Adipocyte (in vitro differentiated cells): ENCODE data around the gene ZFHX3.
A peak's percentile ranks its signal among the peaks of the same experiment; 100 is the strongest.

ENCODE experiments used
- DNase-seq: peaks from one replicate; pipeline ENCODE4 v3.0.0-alpha.2; 2015; ENCODE audit warnings: low read depth
- H3K27me3 ChIP-seq: replicated peaks from 2 replicates; pipeline ENCODE4 v1.7.0; 2013; ENCODE audit warnings: mild to moderate bottlenecking, low read length, moderate library complexity; ENCODE audit not compliant: control insufficient read depth, insufficient read depth
- H3K36me3 ChIP-seq: 2 replicates; pipeline ENCODE4 v1.7.0; 2013; ENCODE audit warnings: low read length, mild to moderate bottlenecking, moderate library complexity; ENCODE audit not compliant: control insufficient read depth, insufficient read depth, severe bottlenecking
- H3K4me1 ChIP-seq: 2 replicates; pipeline ENCODE4 v1.7.0; 2013; ENCODE audit warnings: mild to moderate bottlenecking, low read length, moderate library complexity; ENCODE audit not compliant: control insufficient read depth, insufficient read depth
- H3K4me3 ChIP-seq: 2 replicates; pipeline ENCODE4 v1.7.0; 2013; ENCODE audit warnings: mild to moderate bottlenecking, low read length, moderate library complexity
- H3K9ac ChIP-seq: 2 replicates; pipeline ENCODE4 v1.7.0; 2013; ENCODE audit warnings: mild to moderate bottlenecking, low read length, moderate library complexity
- H3K9me3 ChIP-seq: 2 replicates; pipeline ENCODE4 v1.7.0; 2013; ENCODE audit warnings: mild to moderate bottlenecking, low read length, moderate library complexity; ENCODE audit not compliant: control insufficient read depth

ZFHX3 gene

GRCh38 chr16:72837846-72838585, 209.9 kb downstream of the ZFHX3 start:
- Histone ChIP-seq H3K9me3 (no peaks in the 10 kb centered on the region), H3K36me3 (no peaks in the 10 kb centered on the region), H3K4me3 (no peak overlapping the region), H3K27me3 (no peaks in the 10 kb centered on the region), H3K9ac (no peak overlapping the region), H3K4me1 (peaks cover 13% of the 10 kb centered on the region)
- no peak for DNase-seq

DNA sequence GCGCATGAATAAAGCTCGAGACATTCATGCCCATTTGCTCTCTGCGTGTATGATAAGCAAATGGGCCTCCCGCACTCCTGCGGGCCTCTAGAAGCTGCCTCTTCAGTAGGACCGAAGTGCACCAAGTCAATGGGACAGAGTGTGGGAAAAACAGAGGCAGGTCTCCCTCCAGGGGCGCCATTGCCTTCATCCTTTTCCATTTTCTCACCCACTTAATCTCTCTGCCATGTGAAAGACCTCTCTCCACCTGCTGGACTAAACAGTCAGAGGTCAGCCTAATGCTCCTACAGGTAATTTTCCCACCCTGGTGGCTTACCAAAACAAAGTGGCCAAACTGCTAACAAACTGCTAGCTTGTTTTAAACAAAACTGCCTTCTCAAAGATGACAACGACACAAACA, 210.9 kb downstream of the ZFHX3 start:
- H3K9me3 ChIP-seq: no peaks in the 10 kb centered on the region
- no peaks in the 10 kb centered on the region for H3K27me3 ChIP-seq
- no peaks in the 10 kb centered on the region for H3K36me3 ChIP-seq
- no peak overlapping the region for H3K9ac ChIP-seq
- H3K4me3 ChIP-seq: no peak overlapping the region
- H3K4me1 ChIP-seq: peaks cover 16% of the 10 kb centered on the region
- no peak for DNase-seq

GRCh38 chr16:72836181-72836580, 211.7 kb downstream of the ZFHX3 start:
- Histone ChIP-seq H3K9ac (no peak overlapping the region), H3K27me3 (no peaks in the 10 kb centered on the region), H3K4me1 (peaks cover 11% of the 10 kb centered on the region), H3K9me3 (no peaks in the 10 kb centered on the region), H3K4me3 (no peak overlapping the region), H3K36me3 (no peaks in the 10 kb centered on the region)
- DNase-seq: no peak

GRCh38 chr16:72835086-72835485, 212.8 kb downstream of the ZFHX3 start:
- Histone ChIP-seq H3K4me1 (peaks cover 9% of the 10 kb centered on the region), H3K9ac (no peak overlapping the region), H3K4me3 (no peak overlapping the region), H3K9me3 (no peaks in the 10 kb centered on the region), H3K27me3 (no peaks in the 10 kb centered on the region), H3K36me3 (no peaks in the 10 kb centered on the region)
- DNase-seq: no peak

DNA sequence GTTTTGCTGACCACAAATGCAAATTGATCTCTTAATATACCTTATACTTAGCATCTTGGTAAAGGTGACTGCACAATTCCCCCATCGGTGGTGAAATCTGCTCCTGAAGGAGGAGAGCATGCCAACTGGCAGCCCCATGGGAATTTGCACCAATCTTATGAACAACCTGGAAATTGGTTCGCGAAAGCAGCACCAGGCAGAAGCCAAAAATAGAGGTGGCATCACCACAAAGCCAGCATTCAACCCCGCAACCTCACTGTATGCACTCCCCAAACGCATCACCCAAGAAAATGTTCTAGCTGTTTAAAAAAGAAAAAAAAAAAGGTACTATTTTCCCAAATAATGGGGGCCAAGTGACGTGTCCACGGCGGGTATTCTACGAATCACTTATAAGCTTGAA, 213.4 kb downstream of the ZFHX3 start:
- Histone ChIP-seq H3K36me3 (peaks cover 2% of the 10 kb centered on the region), H3K4me3 (no peak overlapping the region), H3K9me3 (no peaks in the 10 kb centered on the region), H3K27me3 (no peaks in the 10 kb centered on the region), H3K9ac (no peak overlapping the region), H3K4me1 (peaks cover 13% of the 10 kb centered on the region)
- DNase-seq: no peak

GRCh38 chr16:72833969-72834368, 214.0 kb downstream of the ZFHX3 start:
- Histone ChIP-seq H3K4me3 (no peak overlapping the region), H3K36me3 (peaks cover 5% of the 10 kb centered on the region), H3K4me1 (peaks cover 13% of the 10 kb centered on the region), H3K27me3 (no peaks in the 10 kb centered on the region), H3K9me3 (no peaks in the 10 kb centered on the region), H3K9ac (no peak overlapping the region)
- no peak for DNase-seq

DNA sequence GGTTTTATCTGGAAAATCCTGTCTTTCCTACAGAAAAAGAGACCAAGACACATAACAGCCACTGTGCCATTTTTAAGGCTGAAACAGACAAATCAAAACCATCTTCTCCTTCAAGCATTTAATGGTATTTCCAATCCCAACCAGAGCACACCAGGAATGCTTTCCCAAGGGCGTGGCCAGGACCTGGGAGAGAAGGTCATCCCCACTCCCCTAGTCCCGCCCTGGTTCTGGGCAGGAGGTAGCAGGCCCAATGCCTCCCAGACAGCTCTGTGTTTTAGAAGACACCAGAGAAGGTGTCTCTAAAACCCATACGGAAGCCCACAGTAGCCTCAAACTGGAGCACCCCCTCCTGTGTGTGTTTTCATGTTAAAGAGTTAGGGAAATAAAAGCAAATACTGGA, 214.4 kb downstream of the ZFHX3 start:
- Histone ChIP-seq H3K36me3 (peaks cover 5% of the 10 kb centered on the region), H3K4me3 (no peak overlapping the region), H3K4me1 (peaks cover 13% of the 10 kb centered on the region), H3K9me3 (no peaks in the 10 kb centered on the region), H3K27me3 (no peaks in the 10 kb centered on the region), H3K9ac (no peak overlapping the region)
- DNase-seq: no peak

GRCh38 chr16:72832621-72833248, 215.2 kb downstream of the ZFHX3 start:
- Histone ChIP-seq H3K27me3 (no peaks in the 10 kb centered on the region), H3K9me3 (no peaks in the 10 kb centered on the region), H3K36me3 (peaks cover 5% of the 10 kb centered on the region), H3K4me3 (no peak overlapping the region), H3K4me1 (peaks cover 13% of the 10 kb centered on the region), H3K9ac (no peak overlapping the region)
- DNase-seq: peak; percentile 91

- Histone ChIP-seq H3K9ac (no peak overlapping the region), H3K9me3 (no peaks in the 10 kb centered on the region), H3K27me3 (no peaks in the 10 kb centered on the region), H3K4me3 (no peak overlapping the region), H3K4me1 (peaks cover 13% of the 10 kb centered on the region), H3K36me3 (peaks cover 15% of the 10 kb centered on the region)
- DNase-seq: no peak
Observed at GRCh38 chr16:72829846-72830775, 217.8 kb downstream of the ZFHX3 start.

- no peak overlapping the region for H3K9ac ChIP-seq
- H3K4me3 ChIP-seq: no peak overlapping the region
- H3K4me1 ChIP-seq: peaks cover 13% of the 10 kb centered on the region
- peaks cover 15% of the 10 kb centered on the region for H3K36me3 ChIP-seq
- H3K27me3 ChIP-seq: no peaks in the 10 kb centered on the region
- DNase-seq: no peak
- H3K9me3 ChIP-seq: no peaks in the 10 kb centered on the region
Observed at GRCh38 chr16:72827866-72828265, 220.1 kb downstream of the ZFHX3 start.
